ENCODE measurements around the gene PNPO. TPM values are rescaled to one million over a fixed set of nuclear protein-coding genes. Genes with fewer than 3 reads are reported as not detected.

PNPO gene
- polyA plus RNA-seq, 1 of the 3 experiments (the other 2 are of a cell fraction) = 26.1 TPM

DNA sequence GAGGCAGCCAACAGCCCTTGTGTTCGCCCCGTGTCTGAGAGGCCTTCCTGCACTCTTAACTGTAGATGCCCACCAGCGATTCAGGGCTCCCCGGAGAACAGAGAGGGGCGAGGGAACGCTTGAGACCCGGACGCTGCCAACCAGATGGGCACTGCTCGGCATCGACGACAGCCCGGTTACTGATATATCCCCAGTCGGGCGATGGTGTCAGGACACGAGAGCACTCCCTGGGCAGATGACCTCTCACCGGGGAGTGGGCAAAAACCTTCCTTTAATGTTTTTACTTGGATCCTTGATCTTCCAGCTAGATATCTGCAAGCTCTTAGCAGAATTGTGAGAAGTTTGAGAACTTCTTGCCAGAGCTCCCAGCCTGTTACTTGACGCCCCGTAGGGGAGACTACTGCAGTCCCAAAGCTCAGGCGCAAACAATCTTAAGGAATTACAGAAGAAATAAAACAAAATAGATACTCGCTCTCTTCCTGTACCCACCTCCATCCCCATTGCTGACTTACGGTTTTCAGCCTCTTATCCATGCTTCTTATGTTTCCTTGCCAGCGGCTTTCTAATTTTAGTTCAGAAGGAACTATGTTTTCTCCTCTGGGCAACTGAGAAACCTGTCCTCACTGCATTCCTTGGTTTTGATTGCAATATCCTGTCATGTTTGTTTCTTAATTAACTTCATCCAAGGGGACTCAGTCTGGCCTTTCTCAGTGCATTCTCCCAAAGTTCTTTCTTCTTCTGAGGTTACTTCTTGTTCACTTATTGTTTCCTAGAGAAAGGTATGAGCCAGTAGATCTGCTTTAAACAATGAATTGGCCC is 44.5 kb upstream of the PNPO start:
- peak overlapping the region; percentile 88 to 94 for H3K27ac ChIP-seq (ENCODE audit: low read depth in 2 of 2, low read length in 1 of 2)
- peaks cover 11 to 14% of the 10 kb centered on the region in 2 experiments for H3K36me3 ChIP-seq (replicated peaks in 1 of 2; ENCODE audit: control insufficient read depth in 1 of 2, insufficient read depth in 2 of 2, low read length in 1 of 2)
- ChIA-PET POLR2A (interaction anchor here (1.7 kb wide), 1 partner anchor 50 kb away, joined by 10 read pairs; no protein-coding TSS in a partner anchor), CTCF (interaction anchor here (0.7 to 19.9 kb wide), 4 partner anchors 12 to 198 kb away, joined by 3 to 1447 read pairs (median 10); partner anchors contain the start of genes SCRN2 and SP6)
- peak overlapping the region; percentile 92 for H3K4me2 ChIP-seq
- H3K4me1 ChIP-seq (ENCODE audit: control insufficient read depth in 1 of 2, insufficient read depth in 2 of 2, low read depth in 1 of 2, low read length in 1 of 2) = peaks cover 4 to 19% of the 10 kb centered on the region in 2 experiments; a peak in 3 of 4 replicates
- 6% methylated on average over 19 of the region's 22 CpGs for WGBS (ENCODE audit: low lambda C conversion rate)
- H3K9me3 ChIP-seq = no peaks in the 10 kb centered on the region
- peak overlapping the region; percentile 88 to 92 for H3K4me3 ChIP-seq (ENCODE audit: low read depth in 2 of 2, low read length in 1 of 2)
- DNase-seq = no peak
- TF ChIP-seq MXI1 (IDR thresholded peaks at IDR 0.05; ENCODE audit: low read depth, low read length) = peak; percentile 65; the same call in 1 of the 2 replicates
- no peak for TF ChIP-seq CHD2 (IDR thresholded peaks at IDR 0.05; ENCODE audit: low read length, partially characterized antibody)
- peak overlapping the region; percentile 77 for H2AFZ ChIP-seq (ENCODE audit: low read depth)
- H3K9ac ChIP-seq = peak overlapping the region; percentile 90
- peaks cover 3% of the 10 kb centered on the region for H3F3A ChIP-seq (replicated peaks; ENCODE audit: insufficient read depth)
- no peaks in the 10 kb centered on the region for H4K20me1 ChIP-seq (ENCODE audit: insufficient read depth)
- no peaks in the 10 kb centered on the region for H3K9me2 ChIP-seq
- peaks cover 52% of the 10 kb centered on the region for H3K79me2 ChIP-seq (ENCODE audit: insufficient read depth)
- H3K27me3 ChIP-seq (ENCODE audit: insufficient read depth) = no peaks in the 10 kb centered on the region

GRCh38 chr17:47897561-47897960 is 43.8 kb upstream of the PNPO start:
- no peaks in the 10 kb centered on the region for H4K20me1 ChIP-seq (ENCODE audit: insufficient read depth)
- no peak for DNase-seq

More at GRCh38 chr17:47897561-47897960, 43.8 kb upstream of the PNPO start:
- Histone ChIP-seq H3K79me2 (ENCODE audit: insufficient read depth) (peaks cover 56% of the 10 kb centered on the region), H3K27ac (ENCODE audit: low read depth in 2 of 2, low read length in 1 of 2) (peak overlapping the region; percentile 88 to 94; a peak in 2 of 4 replicates), H3K9me2 (no peaks in the 10 kb centered on the region), H3K9ac (peak overlapping the region; percentile 90), H3K36me3 (replicated peaks in 1 of 2; ENCODE audit: control insufficient read depth in 1 of 2, insufficient read depth in 2 of 2, low read length in 1 of 2) (peaks cover 11 to 14% of the 10 kb centered on the region in 2 experiments), H3K4me2 (peak overlapping the region; percentile 92), H3K27me3 (ENCODE audit: insufficient read depth) (no peaks in the 10 kb centered on the region), H3K4me3 (ENCODE audit: low read depth in 2 of 2, low read length in 1 of 2) (peak overlapping the region; percentile 88 to 92; a peak in 3 of 4 replicates), H3K9me3 (no peaks in the 10 kb centered on the region), H3F3A (replicated peaks; ENCODE audit: insufficient read depth) (peaks cover 3% of the 10 kb centered on the region), H2AFZ (ENCODE audit: low read depth) (no peak overlapping the region), H3K4me1 (ENCODE audit: control insufficient read depth in 1 of 2, insufficient read depth in 2 of 2, low read depth in 1 of 2, low read length in 1 of 2) (peaks cover 4 to 19% of the 10 kb centered on the region in 2 experiments; a peak in 3 of 4 replicates)
- 83% methylated on average over 5 of the region's 5 CpGs for WGBS (ENCODE audit: low lambda C conversion rate)
- POLR2A ChIA-PET = no interaction called here
- CTCF ChIA-PET = interaction anchor here (1.0 to 19.9 kb wide), 3 partner anchors 48 to 57 kb away, joined by 4 to 1447 read pairs (median 4); partner anchors contain the start of genes SCRN2 and SP6
- no peak for TF ChIP-seq EP300 (IDR thresholded peaks at IDR 0.05; ENCODE audit: borderline replicate concordance in 1 of 2, low read depth in 1 of 2, low read length in 1 of 2)
- TF ChIP-seq, protein P1, sequence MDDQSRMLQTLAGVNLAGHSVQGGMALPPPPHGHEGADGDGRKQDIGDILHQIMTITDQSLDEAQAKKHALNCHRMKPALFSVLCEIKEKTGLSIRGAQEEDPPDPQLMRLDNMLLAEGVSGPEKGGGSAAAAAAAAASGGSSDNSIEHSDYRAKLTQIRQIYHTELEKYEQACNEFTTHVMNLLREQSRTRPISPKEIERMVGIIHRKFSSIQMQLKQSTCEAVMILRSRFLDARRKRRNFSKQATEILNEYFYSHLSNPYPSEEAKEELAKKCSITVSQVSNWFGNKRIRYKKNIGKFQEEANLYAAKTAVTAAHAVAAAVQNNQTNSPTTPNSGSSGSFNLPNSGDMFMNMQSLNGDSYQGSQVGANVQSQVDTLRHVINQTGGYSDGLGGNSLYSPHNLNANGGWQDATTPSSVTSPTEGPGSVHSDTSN (IDR thresholded peaks at IDR 0.05) = no peak
- no peak for TF ChIP-seq MAX (IDR thresholded peaks at IDR 0.05; ENCODE audit: low read depth)
- no peak for TF ChIP-seq CHD2 (IDR thresholded peaks at IDR 0.05; ENCODE audit: low read length, partially characterized antibody)
- no peak for TF ChIP-seq RXRA (IDR thresholded peaks at IDR 0.05; ENCODE audit: borderline replicate concordance, low read depth)
- no peak for TF ChIP-seq FOSL2 (IDR thresholded peaks at IDR 0.05; ENCODE audit: borderline replicate concordance, low read depth)
